HCT116 (cell line): ENCODE results near the gene OXCT2. TPM values are rescaled to one million over a fixed set of nuclear protein-coding genes. Genes with fewer than 3 reads are reported as not detected.

Experiments
- ATAC-seq: fragments of 200-7000 bp; cut with Tn5 transposase; 2 replicates; pipeline ENCODE4 v1.9.1; 2020; ENCODE audit warnings: mild to moderate bottlenecking, moderate library complexity
- BruUV-seq: library from RNA; stranded (reverse); fragments of 400-500 nt; replicated peaks from 2 replicates; lab custom pipeline; 2021; lab: Mats Ljungman, UMichigan
- CTCF ChIA-PET: fragments of 300-600 bp; sonication (Branson Sonifier 250); formaldehyde crosslinking; loops from one replicate; lab custom pipeline; 2021; ENCODE audit warnings: antibody characterized with exemption; lab: Charles Lee
- POLR2A ChIA-PET: fragments of 300-600, 350-600 bp; sonication (Branson Sonifier 250); formaldehyde crosslinking; loops from one replicate; lab custom pipeline; 2021; ENCODE audit warnings: antibody characterized with exemption; lab: Charles Lee
- RAD21 ChIA-PET, 2 experiments: fragments of 300-600 bp; sonication (Branson Sonifier 250); formaldehyde crosslinking; loops; one replicate each; lab custom pipeline; 2023; ENCODE audit warnings: low total read pairs in 2 of 2; ENCODE audit not compliant: uncharacterized antibody in 2 of 2, unreplicated experiment in 2 of 2, low non-redundant PET in 1 of 2; lab: Charles Lee
- DNase-seq: peaks from one replicate; pipeline ENCODE4 v3.0.0-alpha.2; 2010; ENCODE audit warnings: low read depth, low spot score
- H2AFZ ChIP-seq: fragments of 200-600 bp; shearing (Covaris generic), sonication (generic); 2 replicates; pipeline ENCODE4 v1.6.1; 2017; ENCODE audit warnings: low read depth, mixed run types, mixed read lengths, antibody characterized with exemption, low read length; ENCODE audit not compliant: poor library complexity, severe bottlenecking
- H3K27ac ChIP-seq: 2 replicates; pipeline ENCODE4 v1.5.1; 2012; ENCODE audit warnings: low read depth, low read length
- H3K27me3 ChIP-seq: fragments of 200-600 bp; sonication (generic); 2 replicates; pipeline ENCODE4 v1.6.1; 2016; ENCODE audit warnings: mixed run types, low read length, mixed read lengths; ENCODE audit not compliant: insufficient read depth
- H3K36me3 ChIP-seq, 2 experiments: fragments of 200-500 bp in 1 of 2; fragments of 200-600 bp in 1 of 2; sonication (Bioruptor generic) in 1 of 2; sonication (generic) in 1 of 2; 2 replicates each; pipeline versions ENCODE4 v1.5.1 to v1.6.1; 2014 to 2016; ENCODE audit warnings: low read length in 2 of 2, inconsistent platforms in 1 of 2, mixed read lengths in 1 of 2, mixed run types in 1 of 2; ENCODE audit not compliant: insufficient read depth in 2 of 2, control insufficient read depth in 1 of 2
- H3K4me1 ChIP-seq, 2 experiments: fragments of 200-600 bp in 1 of 2; sonication (generic) in 1 of 2; 2 replicates each; pipeline versions ENCODE4 v1.5.1 to v1.6.1; 2012 to 2017; ENCODE audit warnings: low read length in 2 of 2, inconsistent platforms in 1 of 2, mild to moderate bottlenecking in 1 of 2, mixed read lengths in 1 of 2, mixed run types in 1 of 2, moderate library complexity in 1 of 2; ENCODE audit not compliant: insufficient read depth in 2 of 2, control insufficient read depth in 1 of 2
- H3K4me2 ChIP-seq: fragments of 200-600 bp; sonication (generic); 2 replicates; pipeline ENCODE4 v1.6.1; 2017; ENCODE audit warnings: mixed run types, low read length, mixed read lengths
- H3K4me3 ChIP-seq, 2 experiments: fragments of 200-600 bp in 1 of 2; sonication (generic) in 1 of 2; replicated peaks in 1 of 2; 2 replicates each; pipeline ENCODE4 v1.5.1; 2011 to 2016; ENCODE audit warnings: low read length in 2 of 2, control low read depth in 1 of 2, low read depth in 1 of 2, mild to moderate bottlenecking in 1 of 2, mixed read lengths in 1 of 2, mixed run types in 1 of 2
- H3K79me2 ChIP-seq: fragments of 200-600 bp; sonication (generic); 2 replicates; pipeline ENCODE4 v1.6.1; 2017; ENCODE audit warnings: mild to moderate bottlenecking, mixed run types, low read length, moderate library complexity, mixed read lengths; ENCODE audit not compliant: insufficient read depth
- H3K9ac ChIP-seq: fragments of 200-600 bp; sonication (generic); 2 replicates; pipeline ENCODE4 v1.6.1; 2016; ENCODE audit warnings: low read length, mixed read lengths
- H3K9me2 ChIP-seq: fragments of 200-600 bp; sonication (generic), shearing (Covaris generic); 2 replicates; pipeline ENCODE4 v1.6.1; 2017; ENCODE audit warnings: mixed run types, mild to moderate bottlenecking, moderate library complexity; ENCODE audit not compliant: insufficient read depth
- H3K9me3 ChIP-seq, 2 experiments: fragments of 200-500 bp in 1 of 2; fragments of 200-600 bp in 1 of 2; sonication (Bioruptor generic) in 1 of 2; sonication (generic) in 1 of 2; 2 replicates each; pipeline ENCODE4 v1.6.1; 2014 to 2017; ENCODE audit warnings: low read length in 2 of 2, mixed read lengths in 2 of 2, inconsistent platforms in 1 of 2, low read depth in 1 of 2, mild to moderate bottlenecking in 1 of 2, mixed run types in 1 of 2, moderate library complexity in 1 of 2; ENCODE audit not compliant: control insufficient read depth in 1 of 2, insufficient read depth in 1 of 2
- H4K20me1 ChIP-seq: fragments of 200-600 bp; sonication (generic), shearing (Covaris generic); 2 replicates; pipeline ENCODE4 v1.6.1; 2017; ENCODE audit warnings: mixed run types, mild to moderate bottlenecking, moderate library complexity; ENCODE audit not compliant: insufficient read depth
- CBX3 ChIP-seq: IDR thresholded peaks from 2 replicates; pipeline ENCODE4 v1.6.1; 2012; ENCODE audit warnings: low read depth
- CTCF ChIP-seq, 3 experiments: fragments of 200-600 bp in 1 of 3; sonication (generic) in 1 of 3; IDR thresholded peaks in 2 of 3; conservative IDR thresholded peaks in 1 of 3; 2 replicates each; pipeline ENCODE4 v1.5.1; 2012 to 2017; ENCODE audit warnings: low read depth in 2 of 3, low read length in 2 of 3, antibody characterized with exemption in 1 of 3, borderline replicate concordance in 1 of 3, control low read depth in 1 of 3, mild to moderate bottlenecking in 1 of 3, mixed read lengths in 1 of 3, mixed run types in 1 of 3, moderate library complexity in 1 of 3; ENCODE audit not compliant: insufficient read depth in 1 of 3
- EGR1 ChIP-seq: IDR thresholded peaks from 2 replicates; pipeline ENCODE4 v1.6.1; 2012; ENCODE audit warnings: low read depth
- EZH2 ChIP-seq: fragments of 200-600 bp; sonication (generic); IDR thresholded peaks from 2 replicates; pipeline ENCODE4 v1.6.1; 2017; ENCODE audit warnings: antibody characterized with exemption, mixed run types
- MAX ChIP-seq: IDR thresholded peaks from 2 replicates; pipeline ENCODE4 v1.6.1; 2012
- POLR2A ChIP-seq: IDR thresholded peaks from 2 replicates; pipeline ENCODE4 v1.7.0; 2011; ENCODE audit warnings: borderline replicate concordance; ENCODE audit not compliant: insufficient read depth, insufficient read length; ENCODE audit errors: extremely low read depth
- POLR2AphosphoS5 ChIP-seq: IDR thresholded peaks from 2 replicates; pipeline ENCODE4 v1.6.1; 2011; ENCODE audit warnings: mild to moderate bottlenecking, low read depth, low read length, moderate library complexity
- RAD21 ChIP-seq: IDR thresholded peaks from 2 replicates; pipeline ENCODE4 v1.6.1; 2012; ENCODE audit warnings: low read depth, mild to moderate bottlenecking
- SIN3A ChIP-seq: IDR thresholded peaks from 2 replicates; pipeline ENCODE4 v1.6.1; 2012; ENCODE audit warnings: low read depth
- ZBTB33 ChIP-seq: IDR thresholded peaks from 2 replicates; pipeline ENCODE4 v1.6.1; 2011; ENCODE audit warnings: mild to moderate bottlenecking, low read length, moderate library complexity; ENCODE audit not compliant: insufficient replicate concordance; ENCODE audit errors: extremely low read depth
- ZFX ChIP-seq: fragments of 450-650 bp; IDR thresholded peaks from 2 replicates; pipeline ENCODE4 v1.6.1; 2017
- intact Hi-C: fragments of 100-400 bp; cut with micrococcal nuclease; formaldehyde crosslinking; loops from 2 replicates; pipeline ENCODE4 v1.10.0; 2022
- total RNA-seq: library from RNA; stranded (reverse); gene quantifications from one replicate; pipeline ENCODE4 v1.2.1, GENCODE V29; 2021; ENCODE audit not compliant: unreplicated experiment

The OXCT2 gene
- total RNA-seq, 1 experiment from 2014 or later: 3.7 TPM

GRCh38 chr1:39789571-39790110 is 18.5 kb upstream of the OXCT2 start (continued):
- TF ChIP-seq CTCF (IDR thresholded peaks at IDR 0.05 in 2 of 3, conservative IDR thresholded peaks at IDR 0.05 in 1 of 3; ENCODE audit: borderline replicate concordance in 1 of 3, insufficient read depth in 1 of 3, low read depth in 2 of 3, low read length in 2 of 3): no peak
- TF ChIP-seq ZBTB33: no peak
- TF ChIP-seq POLR2AphosphoS5: no peak
- no peak for TF ChIP-seq MAX

GRCh38 chr1:39788758-39789570 is 17.8 kb upstream of the OXCT2 start, which contains the start of gene BMP8B:
Gene BMP8B, minus strand, starts transcription at chr1:39788865. Its CDS starts 380 bp downstream, at chr1:39788485.
- Histone ChIP-seq H3K9me3 (no peaks in the 10 kb centered on the region), H2AFZ (no peak within 1 kb of the TSS), H4K20me1 (no peaks in the 10 kb centered on the region), H3K4me3 (peak within 1 kb of the TSS; percentile 51 to 69), H3K79me2 (no peaks in the 10 kb centered on the region; the same call in 1 of the 2 replicates), H3K27me3 (no peaks in the 10 kb centered on the region), H3K4me1 (peaks cover 13 to 23% of the 10 kb centered on the region in 2 experiments; a peak in 3 of 4 replicates), H3K9ac (peak within 1 kb of the TSS; percentile 81), H3K27ac (peak within 1 kb of the TSS; percentile 71; the same call in 1 of the 2 replicates), H3K9me2 (no peaks in the 10 kb centered on the region), H3K36me3 (no peaks in the 10 kb centered on the region), H3K4me2 (peak within 1 kb of the TSS; percentile 91)
- ChIA-PET POLR2A (interaction anchor here (1.0 kb wide), 1 partner anchor 10 kb away, joined by 5 read pairs; no protein-coding TSS in a partner anchor), CTCF (interaction anchor here (0.7 to 1.1 kb wide), 2 partner anchors 9 to 690 kb away, joined by 3 to 7 read pairs; no protein-coding TSS in a partner anchor), RAD21 (no interaction called here)
- TF ChIP-seq EGR1 (peak; percentile 68), POLR2AphosphoS5 (peak; percentile 82), CBX3 (no peak), ZFX (peak; percentile 72), RAD21 (no peak), EZH2 (no peak), SIN3A (peak; percentile 45; the same call in 1 of the 2 replicates), POLR2A (peak; percentile 38), MAX (peak; percentile 92)
- DNase-seq (peak; percentile 37), ATAC-seq (peak; percentile 92)
- intact Hi-C loops: no loop called here
- no TSS peak for BruUV-seq
